CD4-positive, CD25-positive, alpha-beta regulatory T cell (primary cell): Measurements from ENCODE around the gene NSRP1. TPM values are rescaled to one million over a fixed set of nuclear protein-coding genes. Genes with fewer than 3 reads are reported as not detected.

Experiments
- ATAC-seq, 2 donors: fragments of 150-1000 bp; cut with Tn5 transposase; one replicate each; pipeline ENCODE4 v1.10.0; 2021; ENCODE audit warnings: low read depth in 2 of 2, moderate number of reproducible peaks in 2 of 2, moderate library complexity in 1 of 2
- DNase-seq, 3 donors: peaks; one replicate each; pipeline versions ENCODE4 v3.0.0 to v3.0.0-alpha.2; 2012 to 2022; ENCODE audit warnings: mixed read lengths in 1 of 3
- H3K27ac ChIP-seq: one replicate; pipeline ENCODE4 v1.7.0; 2013; ENCODE audit warnings: mild to moderate bottlenecking, low read length; ENCODE audit not compliant: insufficient read depth, poor library complexity, severe bottlenecking
- H3K27me3 ChIP-seq: one replicate; pipeline ENCODE4 v1.7.0; 2013; ENCODE audit warnings: low read length; ENCODE audit not compliant: control insufficient read depth, insufficient read depth
- H3K36me3 ChIP-seq: one replicate; pipeline ENCODE4 v1.7.0; 2013; ENCODE audit warnings: mild to moderate bottlenecking, low read length, moderate library complexity; ENCODE audit not compliant: control insufficient read depth, insufficient read depth
- H3K4me1 ChIP-seq: 2 replicates; pipeline ENCODE4 v1.7.0; 2013; ENCODE audit warnings: mild to moderate bottlenecking, low read length; ENCODE audit not compliant: insufficient read depth, control insufficient read depth, poor library complexity, severe bottlenecking
- H3K4me3 ChIP-seq: one replicate; pipeline ENCODE4 v1.7.0; 2013; ENCODE audit warnings: low read depth, mild to moderate bottlenecking, low read length, moderate library complexity
- H3K9me3 ChIP-seq, 2 experiments: 1 replicate in 1 of 2; 2 replicates in 1 of 2; pipeline ENCODE4 v1.7.0; 2013; ENCODE audit warnings: low read length in 2 of 2, mild to moderate bottlenecking in 1 of 2, moderate library complexity in 1 of 2; ENCODE audit not compliant: control insufficient read depth in 2 of 2
- H3K27ac Mint-ChIP-seq, 3 donors: one replicate each; pipeline ENCODE4 v1.8.0; 2020 to 2022; ENCODE audit warnings: mild to moderate bottlenecking in 3 of 3, mixed read lengths in 3 of 3, moderate library complexity in 2 of 3
- H3K27me3 Mint-ChIP-seq: one replicate; pipeline ENCODE4 v1.8.0; 2022; ENCODE audit warnings: mild to moderate bottlenecking, mixed read lengths
- H3K36me3 Mint-ChIP-seq: one replicate; pipeline ENCODE4 v1.8.0; 2020; ENCODE audit warnings: mixed read lengths
- H3K4me1 Mint-ChIP-seq, 4 donors: one replicate each; pipeline ENCODE4 v1.8.0; 2020 to 2022; ENCODE audit warnings: mixed read lengths in 4 of 4, mild to moderate bottlenecking in 1 of 4
- H3K4me3 Mint-ChIP-seq, 4 donors: one replicate each; pipeline ENCODE4 v1.8.0; 2020 to 2022; ENCODE audit warnings: mild to moderate bottlenecking in 4 of 4, mixed read lengths in 4 of 4, moderate library complexity in 3 of 4
- H3K9me3 Mint-ChIP-seq, 7 donors: one replicate each; pipeline ENCODE4 v1.8.0; 2020 to 2022; ENCODE audit warnings: mixed read lengths in 7 of 7, mild to moderate bottlenecking in 3 of 7, moderate library complexity in 2 of 7
- polyA plus RNA-seq, 4 donors: library from polyadenylated mRNA; unstranded; fragments of 300-500 nt; fragmentation: Illumina TruSeq; gene quantifications; one replicate each; pipeline ENCODE4 v1.2.3, GENCODE V29; 2021
- total RNA-seq: library from RNA; stranded (reverse); gene quantifications from one replicate; pipeline ENCODE4 v1.2.3, GENCODE V29; 2022

NSRP1 gene
- total and polyA plus RNA-seq, 5 donors from 2014 or later, result 16.3 to 31.8 (median 26.4) TPM

GRCh38 chr17:30230596-30231125 is 114.0 kb downstream of the NSRP1 start:
- no peak for ATAC-seq
- H3K27me3 Mint-ChIP-seq, result peaks cover 26% of the 10 kb centered on the region
- no peak overlapping the region for H3K27ac Mint-ChIP-seq

GRCh38 chr17:30232015-30232823 is 115.6 kb downstream of the NSRP1 start:
- H3K4me1 ChIP-seq, result peaks cover 19% of the 10 kb centered on the region
- no peak overlapping the region for H3K27ac ChIP-seq
- H3K4me3 ChIP-seq, result no peak overlapping the region
- Mint-ChIP-seq H3K27me3 (peaks cover 35% of the 10 kb centered on the region), H3K4me1 (peaks cover 5 to 15% (median 7%) of the 10 kb centered on the region in 4 donors), H3K9me3 (peaks cover 0 to 4% (median 0%) of the 10 kb centered on the region in 7 donors), H3K36me3 (no peaks in the 10 kb centered on the region), H3K4me3 (no peak overlapping the region), H3K27ac (no peak overlapping the region)
- peaks cover 29% of the 10 kb centered on the region for H3K27me3 ChIP-seq
- no peak for DNase-seq
- no peaks in the 10 kb centered on the region for H3K36me3 ChIP-seq
- no peak for ATAC-seq
- no peaks in the 10 kb centered on the region for H3K9me3 ChIP-seq

More at GRCh38 chr17:30230596-30231125, 114.0 kb downstream of the NSRP1 start:
- Mint-ChIP-seq H3K4me1 (peaks cover 0 to 9% (median 7%) of the 10 kb centered on the region in 4 donors), H3K4me3 (no peak overlapping the region), H3K9me3 (peaks cover 0 to 2% (median 0%) of the 10 kb centered on the region in 7 donors), H3K36me3 (no peaks in the 10 kb centered on the region)
- H3K27me3 ChIP-seq, result peaks cover 21% of the 10 kb centered on the region
- H3K4me1 ChIP-seq, result peaks cover 9% of the 10 kb centered on the region
- H3K4me3 ChIP-seq, result no peak overlapping the region
- no peaks in the 10 kb centered on the region for H3K9me3 ChIP-seq
- no peak for DNase-seq
- no peaks in the 10 kb centered on the region for H3K36me3 ChIP-seq
- H3K27ac ChIP-seq, result no peak overlapping the region

- no peaks in the 10 kb centered on the region for H3K36me3 ChIP-seq
- H3K9me3 ChIP-seq, result no peaks in the 10 kb centered on the region
- H3K27ac ChIP-seq, result no peak overlapping the region
- H3K36me3 Mint-ChIP-seq, result no peaks in the 10 kb centered on the region
- H3K27me3 Mint-ChIP-seq, result peaks cover 42% of the 10 kb centered on the region
- DNase-seq (no peak), ATAC-seq (no peak)
- peaks cover 19% of the 10 kb centered on the region for H3K4me1 ChIP-seq
- H3K27me3 ChIP-seq, result peaks cover 29% of the 10 kb centered on the region
- peaks cover 5 to 22% (median 8%) of the 10 kb centered on the region in 4 donors for H3K4me1 Mint-ChIP-seq
- H3K4me3 ChIP-seq, result no peak overlapping the region
- peak overlapping the region in 1 of 4 donors; percentile 48 for H3K4me3 Mint-ChIP-seq
- H3K9me3 Mint-ChIP-seq, result peaks cover 0 to 4% (median 0%) of the 10 kb centered on the region in 7 donors
- no peak overlapping the region for H3K27ac Mint-ChIP-seq
These were observed 116.3 kb downstream of the NSRP1 start for GRCh38 chr17:30232824-30233427.

GRCh38 chr17:30234296-30234695 is 117.7 kb downstream of the NSRP1 start:
- Histone ChIP-seq H3K36me3 (no peaks in the 10 kb centered on the region), H3K27me3 (peaks cover 29% of the 10 kb centered on the region), H3K27ac (no peak overlapping the region), H3K4me3 (no peak overlapping the region), H3K4me1 (peaks cover 19% of the 10 kb centered on the region), H3K9me3 (no peaks in the 10 kb centered on the region)
- H3K4me1 Mint-ChIP-seq, result peaks cover 6 to 32% (median 11%) of the 10 kb centered on the region in 4 donors
- ATAC-seq (no peak), DNase-seq (no peak)
- no peak overlapping the region for H3K27ac Mint-ChIP-seq
- no peak overlapping the region for H3K4me3 Mint-ChIP-seq
- peaks cover 54% of the 10 kb centered on the region for H3K27me3 Mint-ChIP-seq
- peaks cover 0 to 4% (median 0%) of the 10 kb centered on the region in 7 donors for H3K9me3 Mint-ChIP-seq
- H3K36me3 Mint-ChIP-seq, result no peaks in the 10 kb centered on the region

- no peak for ATAC-seq
- no peak overlapping the region for H3K27ac ChIP-seq
- no peaks in the 10 kb centered on the region for H3K36me3 ChIP-seq
- Mint-ChIP-seq H3K27me3 (peaks cover 61% of the 10 kb centered on the region), H3K27ac (no peak overlapping the region), H3K9me3 (peaks cover 0 to 4% (median 0%) of the 10 kb centered on the region in 7 donors), H3K4me3 (peak overlapping the region in 2 of 4 donors; percentile 64 to 69), H3K36me3 (no peaks in the 10 kb centered on the region), H3K4me1 (peaks cover 6 to 32% (median 15%) of the 10 kb centered on the region in 4 donors)
- no peak overlapping the region for H3K4me3 ChIP-seq
- H3K4me1 ChIP-seq, result peaks cover 19% of the 10 kb centered on the region
- peak in 1 of 3 donors; percentile 10 for DNase-seq
- peaks cover 29% of the 10 kb centered on the region for H3K27me3 ChIP-seq
- no peaks in the 10 kb centered on the region for H3K9me3 ChIP-seq
These were observed 118.3 kb downstream of the NSRP1 start for GRCh38 chr17:30234964-30235363.

DNA sequence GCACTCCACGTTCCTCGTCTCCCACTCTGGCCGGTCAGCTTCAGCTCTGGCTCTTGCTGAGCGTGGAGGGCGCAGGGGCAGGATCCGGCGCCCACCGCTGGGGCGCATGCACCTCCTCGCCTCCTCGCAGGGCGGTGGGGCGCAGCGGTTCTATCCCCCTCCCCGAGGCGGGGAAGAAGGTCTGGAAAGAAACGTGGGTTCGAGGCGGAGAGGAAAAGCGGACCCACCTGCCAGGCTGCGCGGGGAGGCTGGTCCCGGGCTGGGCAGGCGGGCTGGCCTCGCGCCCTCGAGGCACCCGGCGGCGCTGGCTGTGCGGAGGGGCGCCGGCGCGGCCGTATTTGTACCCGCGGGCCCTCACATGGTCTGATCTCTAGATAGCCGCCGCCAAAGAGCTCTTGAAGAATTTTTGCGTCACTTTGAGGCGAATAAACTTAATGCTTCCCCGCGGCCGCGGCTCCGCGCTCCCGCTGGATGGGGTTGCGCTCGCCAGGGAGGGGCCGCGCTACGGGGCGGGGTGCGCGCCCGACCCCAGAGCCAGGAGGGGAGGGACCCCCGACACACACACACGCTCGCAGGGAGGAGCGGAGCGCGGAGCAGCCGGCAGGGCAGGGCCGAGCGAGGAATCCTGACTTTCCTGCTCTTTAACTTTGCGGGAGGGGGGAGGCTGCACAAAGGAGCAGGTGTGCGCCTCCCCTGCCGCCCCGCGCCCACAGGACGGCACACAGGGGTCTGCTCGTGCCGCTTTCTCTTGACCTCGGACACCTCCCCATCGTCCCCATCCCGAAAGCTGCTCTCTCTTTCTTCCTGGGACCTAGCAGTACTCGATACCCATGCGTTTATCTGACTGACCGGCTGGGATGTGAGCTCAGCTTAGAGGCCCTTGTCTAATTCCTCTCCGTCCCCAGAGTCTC is 119.0 kb downstream of the NSRP1 start, which contains the start of gene SLC6A4:
SLC6A4 (minus strand) TSS at position 312 of the 911 bp plus-strand sequence. CDS start 13,739 bp downstream, outside the sequence.
- Mint-ChIP-seq H3K9me3 (peaks cover 0 to 4% (median 0%) of the 10 kb centered on the region in 7 donors), H3K36me3 (no peaks in the 10 kb centered on the region), H3K27me3 (peaks cover 57% of the 10 kb centered on the region), H3K4me1 (peaks cover 6 to 32% (median 15%) of the 10 kb centered on the region in 4 donors), H3K4me3 (peak within 1 kb of the TSS in 3 of 4 donors; percentile 65 to 78 (median 69)), H3K27ac (no peak within 1 kb of the TSS)
- ATAC-seq, result no peak
- no peak for DNase-seq
- Histone ChIP-seq H3K27ac (no peak within 1 kb of the TSS), H3K4me1 (peaks cover 19% of the 10 kb centered on the region), H3K36me3 (no peaks in the 10 kb centered on the region), H3K9me3 (no peaks in the 10 kb centered on the region), H3K4me3 (no peak within 1 kb of the TSS), H3K27me3 (peaks cover 29% of the 10 kb centered on the region)
